ENCODE measurements around the gene PSME3IP1.

The PSME3IP1 gene

GRCh38 chr16:57143149-57143921 lies 42.5 kb downstream of the PSME3IP1 start:
- DNase-seq, result no peak

GRCh38 chr16:57141822-57142631 lies 43.8 kb downstream of the PSME3IP1 start:
- no peak for DNase-seq

- no peak for DNase-seq
Observed at GRCh38 chr16:57140931-57141668, 44.7 kb downstream of the PSME3IP1 start.

GRCh38 chr16:57138281-57138935 lies 47.4 kb downstream of the PSME3IP1 start:
- no peak for DNase-seq

- no peak for DNase-seq
Observed at GRCh38 chr16:57137566-57138273, 48.1 kb downstream of the PSME3IP1 start.

- DNase-seq, result no peak
Observed at GRCh38 chr16:57137043-57137442, 48.8 kb downstream of the PSME3IP1 start.

GRCh38 chr16:57134982-57135381 lies 50.9 kb downstream of the PSME3IP1 start:
- DNase-seq, result no peak

GRCh38 chr16:57133886-57134285 lies 52.0 kb downstream of the PSME3IP1 start:
- no peak for DNase-seq

GRCh38 chr16:57133031-57133430 lies 52.8 kb downstream of the PSME3IP1 start:
- no peak for DNase-seq

- DNase-seq, result no peak
Observed at GRCh38 chr16:57132470-57132869, 53.4 kb downstream of the PSME3IP1 start.

GRCh38 chr16:57131351-57131970 lies 54.4 kb downstream of the PSME3IP1 start:
- no peak for DNase-seq

GRCh38 chr16:57130950-57131321 lies 54.9 kb downstream of the PSME3IP1 start:
- DNase-seq, result no peak

GRCh38 chr16:57128771-57129389 lies 57.0 kb downstream of the PSME3IP1 start:
- no peak for DNase-seq

- DNase-seq, result no peak
Observed at GRCh38 chr16:57127836-57128235, 58.0 kb downstream of the PSME3IP1 start.

- DNase-seq, result no peak
Observed at GRCh38 chr16:57127037-57127763, 58.6 kb downstream of the PSME3IP1 start.

- no peak for DNase-seq
Observed at GRCh38 chr16:57126411-57126810, 59.4 kb downstream of the PSME3IP1 start.

GRCh38 chr16:57125969-57126368 lies 59.9 kb downstream of the PSME3IP1 start:
- DNase-seq, result no peak

- no peak for DNase-seq
Observed at GRCh38 chr16:57125376-57125775, 60.5 kb downstream of the PSME3IP1 start.

- no peak for DNase-seq
Observed at GRCh38 chr16:57123974-57124674, 61.7 kb downstream of the PSME3IP1 start.

Data from NCI-H226 (cell line).